HepG2 (cell line): ENCODE measurements around the gene IMMP1L. TPM values are rescaled to one million over a fixed set of nuclear protein-coding genes. Genes with fewer than 3 reads are reported as not detected.

Experiments
- FOXA1 ChIP-seq, 2 experiments: fragments of 450-650 bp in 1 of 2; sonication (generic) in 1 of 2; formaldehyde crosslinking in 1 of 2; IDR thresholded peaks; 2 replicates each; pipeline versions ENCODE4 v1.4.0 to v1.6.1; 2016 to 2020; ENCODE audit warnings: missing genetic modification reagents in 1 of 2
- HIVEP1 ChIP-seq: sonication (generic); formaldehyde crosslinking; IDR thresholded peaks from 2 replicates; pipeline ENCODE4 v1.4.0; 2020; ENCODE audit warnings: mild to moderate bottlenecking, missing genetic modification reagents
- MTA3 ChIP-seq: sonication (generic); formaldehyde crosslinking; IDR thresholded peaks from 2 replicates; pipeline ENCODE4 v1.4.0; 2020; ENCODE audit warnings: missing genetic modification reagents
- NCOA2 ChIP-seq: sonication (generic); formaldehyde crosslinking; IDR thresholded peaks from 2 replicates; pipeline ENCODE4 v1.8.0; 2022; ENCODE audit warnings: inconsistent platforms
- ZNF33B ChIP-seq: sonication (generic); formaldehyde crosslinking; IDR thresholded peaks from 2 replicates; pipeline ENCODE4 v1.5.1; 2020; ENCODE audit warnings: mild to moderate bottlenecking, missing genetic modification reagents
- ZNF570 ChIP-seq: sonication (generic); formaldehyde crosslinking; IDR thresholded peaks from 2 replicates; pipeline ENCODE4 v1.4.0; 2020; ENCODE audit warnings: mild to moderate bottlenecking, missing genetic modification reagents, borderline replicate concordance
- ZNF841 ChIP-seq: sonication (generic); formaldehyde crosslinking; IDR thresholded peaks from 2 replicates; pipeline ENCODE4 v1.8.1; 2023; ENCODE audit warnings: missing genetic modification reagents, borderline replicate concordance
- polyA plus RNA-seq, 8 experiments: library from polyadenylated mRNA; depleted of rRNA in 3 of 8; stranded (reverse) in 7 of 8; unstranded in 1 of 8; fragments of >200 nt; fragmentation: Illumina TruSeq in 4 of 8; extraction: Trizol in 4 of 8; gene quantifications; 2 replicates each; pipeline versions ENCODE4 v1.2.1 to v1.2.3, GENCODE V29; 2011 to 2016; ENCODE audit warnings: low read depth in 4 of 8, missing spikeins in 1 of 8, mixed read lengths in 1 of 8; ENCODE audit not compliant: insufficient read depth in 1 of 8
- total RNA-seq, 5 experiments: library from RNA; depleted of rRNA; stranded (reverse); fragments of >200 nt; fragmentation: Illumina TruSeq; extraction: Trizol; gene quantifications; 2 replicates each; pipeline ENCODE4 v1.2.3, GENCODE V29; 2016; ENCODE audit warnings: low read depth in 1 of 5
- TF ChIP-seq, protein P1 (sequence below): sonication (generic); formaldehyde crosslinking; IDR thresholded peaks from 2 replicates; pipeline ENCODE4 v1.4.0; 2020; ENCODE audit warnings: mild to moderate bottlenecking, missing genetic modification reagents, borderline replicate concordance
- TF ChIP-seq, protein P2 (sequence below): sonication (generic); formaldehyde crosslinking; IDR thresholded peaks from 2 replicates; pipeline ENCODE4 v1.8.0; 2022; ENCODE audit warnings: missing genetic modification reagents, mild to moderate bottlenecking, inconsistent platforms, borderline replicate concordance
- TF ChIP-seq, protein P3 (sequence below): sonication (generic); formaldehyde crosslinking; IDR thresholded peaks from 2 replicates; pipeline ENCODE4 v1.4.0; 2020; ENCODE audit warnings: mild to moderate bottlenecking, missing genetic modification reagents
- TF ChIP-seq, protein P4 (sequence below): sonication (generic); formaldehyde crosslinking; IDR thresholded peaks from 2 replicates; pipeline ENCODE4 v1.4.0; 2020; ENCODE audit warnings: missing genetic modification reagents, borderline replicate concordance
- TF ChIP-seq, protein P5 (sequence below): fragments of 450-650 bp; IDR thresholded peaks from 2 replicates; pipeline ENCODE4 v1.6.1; 2017

The IMMP1L gene
- total and polyA plus RNA-seq, 2 of the 13 experiments (the other 11 are each of a cell fraction or from before 2014, with no cell fraction given) = 42.4 to 57.9 TPM

DNA sequence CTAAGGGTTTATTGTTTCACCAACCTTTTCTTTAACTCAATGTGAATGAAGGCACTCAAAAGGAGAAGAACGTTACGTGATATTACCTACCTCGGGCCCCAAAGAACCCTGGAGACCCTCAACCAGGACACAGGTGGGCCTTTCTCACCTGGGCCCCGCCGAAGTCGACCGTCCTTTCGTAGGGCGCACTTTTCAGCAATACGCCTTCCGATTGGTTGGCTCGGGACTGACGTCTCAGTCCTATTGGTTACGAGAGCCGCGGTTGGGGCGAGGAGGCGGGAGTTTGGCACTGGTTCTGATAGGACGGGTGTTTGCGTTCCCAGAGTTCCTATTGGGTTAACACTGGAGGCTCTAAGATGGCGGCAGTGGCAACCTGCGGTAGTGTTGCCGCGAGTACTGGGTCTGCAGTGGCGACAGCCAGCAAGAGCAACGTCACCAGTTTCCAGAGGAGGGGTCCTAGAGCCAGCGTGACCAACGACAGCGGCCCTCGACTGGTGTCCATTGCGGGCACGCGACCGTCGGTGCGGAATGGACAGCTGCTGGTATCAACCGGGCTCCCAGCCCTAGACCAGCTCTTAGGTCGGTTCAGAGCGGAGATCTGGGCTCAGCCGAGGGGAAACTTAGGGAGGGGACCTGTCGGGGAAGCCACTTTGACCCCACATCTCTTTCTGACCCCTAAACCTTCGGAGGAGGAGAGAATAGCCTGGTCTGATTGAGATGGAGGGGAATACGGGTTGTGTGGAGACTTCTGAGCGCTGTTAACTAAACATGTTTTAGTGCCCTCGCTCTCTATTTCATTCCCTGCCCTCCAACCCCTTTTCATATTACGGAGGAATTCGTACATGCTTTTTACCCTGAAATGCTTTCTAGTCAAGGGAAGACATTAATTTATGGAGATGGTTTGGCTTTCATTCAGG, at the start of gene IMMP1L, which contains the start of gene ELP4 (continued):
- TF ChIP-seq, protein P1, sequence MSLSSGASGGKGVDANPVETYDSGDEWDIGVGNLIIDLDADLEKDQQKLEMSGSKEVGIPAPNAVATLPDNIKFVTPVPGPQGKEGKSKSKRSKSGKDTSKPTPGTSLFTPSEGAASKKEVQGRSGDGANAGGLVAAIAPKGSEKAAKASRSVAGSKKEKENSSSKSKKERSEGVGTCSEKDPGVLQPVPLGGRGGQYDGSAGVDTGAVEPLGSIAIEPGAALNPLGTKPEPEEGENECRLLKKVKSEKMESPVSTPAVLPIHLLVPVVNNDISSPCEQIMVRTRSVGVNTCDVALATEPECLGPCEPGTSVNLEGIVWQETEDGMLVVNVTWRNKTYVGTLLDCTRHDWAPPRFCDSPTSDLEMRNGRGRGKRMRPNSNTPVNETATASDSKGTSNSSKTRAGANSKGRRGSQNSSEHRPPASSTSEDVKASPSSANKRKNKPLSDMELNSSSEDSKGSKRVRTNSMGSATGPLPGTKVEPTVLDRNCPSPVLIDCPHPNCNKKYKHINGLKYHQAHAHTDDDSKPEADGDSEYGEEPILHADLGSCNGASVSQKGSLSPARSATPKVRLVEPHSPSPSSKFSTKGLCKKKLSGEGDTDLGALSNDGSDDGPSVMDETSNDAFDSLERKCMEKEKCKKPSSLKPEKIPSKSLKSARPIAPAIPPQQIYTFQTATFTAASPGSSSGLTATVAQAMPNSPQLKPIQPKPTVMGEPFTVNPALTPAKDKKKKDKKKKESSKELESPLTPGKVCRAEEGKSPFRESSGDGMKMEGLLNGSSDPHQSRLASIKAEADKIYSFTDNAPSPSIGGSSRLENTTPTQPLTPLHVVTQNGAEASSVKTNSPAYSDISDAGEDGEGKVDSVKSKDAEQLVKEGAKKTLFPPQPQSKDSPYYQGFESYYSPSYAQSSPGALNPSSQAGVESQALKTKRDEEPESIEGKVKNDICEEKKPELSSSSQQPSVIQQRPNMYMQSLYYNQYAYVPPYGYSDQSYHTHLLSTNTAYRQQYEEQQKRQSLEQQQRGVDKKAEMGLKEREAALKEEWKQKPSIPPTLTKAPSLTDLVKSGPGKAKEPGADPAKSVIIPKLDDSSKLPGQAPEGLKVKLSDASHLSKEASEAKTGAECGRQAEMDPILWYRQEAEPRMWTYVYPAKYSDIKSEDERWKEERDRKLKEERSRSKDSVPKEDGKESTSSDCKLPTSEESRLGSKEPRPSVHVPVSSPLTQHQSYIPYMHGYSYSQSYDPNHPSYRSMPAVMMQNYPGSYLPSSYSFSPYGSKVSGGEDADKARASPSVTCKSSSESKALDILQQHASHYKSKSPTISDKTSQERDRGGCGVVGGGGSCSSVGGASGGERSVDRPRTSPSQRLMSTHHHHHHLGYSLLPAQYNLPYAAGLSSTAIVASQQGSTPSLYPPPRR (CRISPR knock-in tag) = no peak
- TF ChIP-seq ZNF570 (0 out of 2 replicates have a peak, but pooled peaks have one; percentile 85), ZNF33B (CRISPR knock-in tag) (no peak), FOXA1 (IDR thresholded peaks at IDR 0.05) (no peak), FOXA1 (CRISPR knock-in tag; IDR thresholded peaks at IDR 0.05) (no peak), NCOA2 (CRISPR knock-in tag) (peak; percentile 29), HIVEP1 (CRISPR knock-in tag) (peak; percentile 70; the same call in 1 of the 2 replicates), ZNF841 (CRISPR knock-in tag) (no peak), MTA3 (CRISPR knock-in tag) (no peak)
- TF ChIP-seq, protein P2, sequence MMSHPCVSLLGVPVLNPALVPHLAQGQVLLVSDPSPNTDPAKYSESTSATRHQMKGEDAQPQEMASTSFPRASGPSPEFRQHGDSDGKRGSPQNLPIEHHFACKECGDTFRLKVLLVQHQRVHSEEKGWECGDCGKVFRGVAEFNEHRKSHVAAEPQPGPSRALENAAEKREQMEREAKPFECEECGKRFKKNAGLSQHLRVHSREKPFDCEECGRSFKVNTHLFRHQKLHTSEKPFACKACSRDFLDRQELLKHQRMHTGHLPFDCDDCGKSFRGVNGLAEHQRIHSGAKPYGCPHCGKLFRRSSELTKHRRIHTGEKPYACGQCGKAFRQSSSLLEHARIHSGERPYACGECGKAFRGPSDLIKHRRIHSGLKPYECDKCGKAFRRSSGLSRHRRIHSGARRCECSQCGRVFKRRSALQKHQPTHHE (CRISPR knock-in tag) = peak; percentile 72; the same call in 1 of the 2 replicates
- TF ChIP-seq, protein P3, sequence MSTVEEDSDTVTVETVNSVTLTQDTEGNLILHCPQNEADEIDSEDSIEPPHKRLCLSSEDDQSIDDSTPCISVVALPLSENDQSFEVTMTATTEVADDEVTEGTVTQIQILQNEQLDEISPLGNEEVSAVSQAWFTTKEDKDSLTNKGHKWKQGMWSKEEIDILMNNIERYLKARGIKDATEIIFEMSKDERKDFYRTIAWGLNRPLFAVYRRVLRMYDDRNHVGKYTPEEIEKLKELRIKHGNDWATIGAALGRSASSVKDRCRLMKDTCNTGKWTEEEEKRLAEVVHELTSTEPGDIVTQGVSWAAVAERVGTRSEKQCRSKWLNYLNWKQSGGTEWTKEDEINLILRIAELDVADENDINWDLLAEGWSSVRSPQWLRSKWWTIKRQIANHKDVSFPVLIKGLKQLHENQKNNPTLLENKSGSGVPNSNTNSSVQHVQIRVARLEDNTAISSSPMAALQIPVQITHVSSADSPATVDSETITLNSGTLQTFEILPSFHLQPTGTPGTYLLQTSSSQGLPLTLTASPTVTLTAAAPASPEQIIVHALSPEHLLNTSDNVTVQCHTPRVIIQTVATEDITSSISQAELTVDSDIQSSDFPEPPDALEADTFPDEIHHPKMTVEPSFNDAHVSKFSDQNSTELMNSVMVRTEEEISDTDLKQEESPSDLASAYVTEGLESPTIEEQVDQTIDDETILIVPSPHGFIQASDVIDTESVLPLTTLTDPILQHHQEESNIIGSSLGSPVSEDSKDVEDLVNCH (CRISPR knock-in tag) = no peak
- TF ChIP-seq, protein P4, sequence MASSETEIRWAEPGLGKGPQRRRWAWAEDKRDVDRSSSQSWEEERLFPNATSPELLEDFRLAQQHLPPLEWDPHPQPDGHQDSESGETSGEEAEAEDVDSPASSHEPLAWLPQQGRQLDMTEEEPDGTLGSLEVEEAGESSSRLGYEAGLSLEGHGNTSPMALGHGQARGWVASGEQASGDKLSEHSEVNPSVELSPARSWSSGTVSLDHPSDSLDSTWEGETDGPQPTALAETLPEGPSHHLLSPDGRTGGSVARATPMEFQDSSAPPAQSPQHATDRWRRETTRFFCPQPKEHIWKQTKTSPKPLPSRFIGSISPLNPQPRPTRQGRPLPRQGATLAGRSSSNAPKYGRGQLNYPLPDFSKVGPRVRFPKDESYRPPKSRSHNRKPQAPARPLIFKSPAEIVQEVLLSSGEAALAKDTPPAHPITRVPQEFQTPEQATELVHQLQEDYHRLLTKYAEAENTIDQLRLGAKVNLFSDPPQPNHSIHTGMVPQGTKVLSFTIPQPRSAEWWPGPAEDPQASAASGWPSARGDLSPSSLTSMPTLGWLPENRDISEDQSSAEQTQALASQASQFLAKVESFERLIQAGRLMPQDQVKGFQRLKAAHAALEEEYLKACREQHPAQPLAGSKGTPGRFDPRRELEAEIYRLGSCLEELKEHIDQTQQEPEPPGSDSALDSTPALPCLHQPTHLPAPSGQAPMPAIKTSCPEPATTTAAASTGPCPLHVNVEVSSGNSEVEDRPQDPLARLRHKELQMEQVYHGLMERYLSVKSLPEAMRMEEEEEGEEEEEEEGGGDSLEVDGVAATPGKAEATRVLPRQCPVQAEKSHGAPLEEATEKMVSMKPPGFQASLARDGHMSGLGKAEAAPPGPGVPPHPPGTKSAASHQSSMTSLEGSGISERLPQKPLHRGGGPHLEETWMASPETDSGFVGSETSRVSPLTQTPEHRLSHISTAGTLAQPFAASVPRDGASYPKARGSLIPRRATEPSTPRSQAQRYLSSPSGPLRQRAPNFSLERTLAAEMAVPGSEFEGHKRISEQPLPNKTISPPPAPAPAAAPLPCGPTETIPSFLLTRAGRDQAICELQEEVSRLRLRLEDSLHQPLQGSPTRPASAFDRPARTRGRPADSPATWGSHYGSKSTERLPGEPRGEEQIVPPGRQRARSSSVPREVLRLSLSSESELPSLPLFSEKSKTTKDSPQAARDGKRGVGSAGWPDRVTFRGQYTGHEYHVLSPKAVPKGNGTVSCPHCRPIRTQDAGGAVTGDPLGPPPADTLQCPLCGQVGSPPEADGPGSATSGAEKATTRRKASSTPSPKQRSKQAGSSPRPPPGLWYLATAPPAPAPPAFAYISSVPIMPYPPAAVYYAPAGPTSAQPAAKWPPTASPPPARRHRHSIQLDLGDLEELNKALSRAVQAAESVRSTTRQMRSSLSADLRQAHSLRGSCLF (CRISPR knock-in tag) = no peak
- TF ChIP-seq, protein P5, sequence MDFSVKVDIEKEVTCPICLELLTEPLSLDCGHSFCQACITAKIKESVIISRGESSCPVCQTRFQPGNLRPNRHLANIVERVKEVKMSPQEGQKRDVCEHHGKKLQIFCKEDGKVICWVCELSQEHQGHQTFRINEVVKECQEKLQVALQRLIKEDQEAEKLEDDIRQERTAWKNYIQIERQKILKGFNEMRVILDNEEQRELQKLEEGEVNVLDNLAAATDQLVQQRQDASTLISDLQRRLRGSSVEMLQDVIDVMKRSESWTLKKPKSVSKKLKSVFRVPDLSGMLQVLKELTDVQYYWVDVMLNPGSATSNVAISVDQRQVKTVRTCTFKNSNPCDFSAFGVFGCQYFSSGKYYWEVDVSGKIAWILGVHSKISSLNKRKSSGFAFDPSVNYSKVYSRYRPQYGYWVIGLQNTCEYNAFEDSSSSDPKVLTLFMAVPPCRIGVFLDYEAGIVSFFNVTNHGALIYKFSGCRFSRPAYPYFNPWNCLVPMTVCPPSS = no peak
